ENCODE data around the gene GSK3B. TPM values are rescaled to one million over a fixed set of nuclear protein-coding genes. Genes with fewer than 3 reads are reported as not detected.
"Not testable (repeated sequence)": the region's sequence is repeated elsewhere in the genome, so short reads cannot be mapped to it uniquely, and the experiment has no call there.

The GSK3B gene
- total RNA-seq, 6 donors from 2014 or later, result 41.4 to 84.9 (median 48.0) TPM

- no peaks in the 10 kb centered on the region for H3K9me3 ChIP-seq
- peaks cover 0 to 11% (median 9%) of the 10 kb centered on the region in 4 donors for H3K4me1 ChIP-seq
- H3K4me3 ChIP-seq, result no peak overlapping the region
- no peaks in the 10 kb centered on the region for H3K36me3 ChIP-seq
- 91 to 92% methylated on average over 4 of the region's 4 CpGs for WGBS, 2 donors
- TF ChIP-seq POLR2AphosphoS5 (IDR thresholded peaks at IDR 0.05) (no peak), POLR2A (IDR thresholded peaks at IDR 0.05) (no peak)
- DNase-seq (no peak), ATAC-seq (ENCODE audit: low FRiP score in 2 of 2) (no peak)
- no peaks in the 10 kb centered on the region for H3K27me3 ChIP-seq
- H3K27ac ChIP-seq, result no peak overlapping the region
Measured at GRCh38 chr3:120062474-120062873, 31.8 kb downstream of the GSK3B start.

GRCh38 chr3:120059081-120059864, 35.0 kb downstream of the GSK3B start:
- peaks cover 0 to 11% (median 5%) of the 10 kb centered on the region in 4 donors for H3K4me1 ChIP-seq
- no peak for ATAC-seq (ENCODE audit: low FRiP score in 2 of 2)
- no peak overlapping the region for H3K27ac ChIP-seq
- DNase-seq, result no peak
- no peak overlapping the region for H3K4me3 ChIP-seq
- no peaks in the 10 kb centered on the region for H3K9me3 ChIP-seq
- H3K27me3 ChIP-seq, result no peaks in the 10 kb centered on the region
- TF ChIP-seq POLR2A (IDR thresholded peaks at IDR 0.05) (no peak), POLR2AphosphoS5 (IDR thresholded peaks at IDR 0.05) (no peak), CTCF (IDR thresholded peaks at IDR 0.05) (no peak), EP300 (IDR thresholded peaks at IDR 0.05) (no peak)
- 80 to 85% methylated on average over 3 of the region's 3 CpGs for WGBS, 2 donors
- no peaks in the 10 kb centered on the region for H3K36me3 ChIP-seq

- TF ChIP-seq EP300 (IDR thresholded peaks at IDR 0.05) (no peak), POLR2AphosphoS5 (IDR thresholded peaks at IDR 0.05) (no peak), POLR2A (IDR thresholded peaks at IDR 0.05) (no peak), CTCF (IDR thresholded peaks at IDR 0.05) (no peak)
- Histone ChIP-seq H3K36me3 (no peaks in the 10 kb centered on the region), H3K4me3 (no peak overlapping the region), H3K27me3 (no peaks in the 10 kb centered on the region), H3K9me3 (no peaks in the 10 kb centered on the region), H3K27ac (no peak overlapping the region), H3K4me1 (peaks cover 0 to 13% (median 7%) of the 10 kb centered on the region in 4 donors)
- DNase-seq, result no peak
- 89 to 95% methylated on average over 1 of the region's 1 CpG for WGBS, 2 donors
- no peak for ATAC-seq (ENCODE audit: low FRiP score in 2 of 2)
Measured at GRCh38 chr3:120057626-120058025, 36.6 kb downstream of the GSK3B start.

- Histone ChIP-seq H3K9me3 (no peaks in the 10 kb centered on the region), H3K4me3 (no peak overlapping the region), H3K27me3 (no peaks in the 10 kb centered on the region), H3K27ac (no peak overlapping the region), H3K36me3 (no peaks in the 10 kb centered on the region), H3K4me1 (peaks cover 0 to 15% (median 11%) of the 10 kb centered on the region in 4 donors)
- ATAC-seq (ENCODE audit: low FRiP score in 2 of 2), result no peak
- WGBS, 2 donors, result 97 to 98% methylated on average over 7 of the region's 7 CpGs
- TF ChIP-seq EP300 (IDR thresholded peaks at IDR 0.05), result no peak
- no peak for TF ChIP-seq POLR2AphosphoS5 (IDR thresholded peaks at IDR 0.05)
- no peak for TF ChIP-seq POLR2A (IDR thresholded peaks at IDR 0.05)
- no peak for TF ChIP-seq CTCF (IDR thresholded peaks at IDR 0.05)
- no peak for DNase-seq
Measured at GRCh38 chr3:120057029-120057428, 37.2 kb downstream of the GSK3B start.

GRCh38 chr3:120053647-120054046, 40.6 kb downstream of the GSK3B start:
- not testable (repeated sequence) for DNase-seq
- 95% methylated on average over 7 of the region's 7 CpGs for WGBS, 2 donors
- H3K4me1 ChIP-seq, result peaks cover 21 to 34% (median 30%) of the 10 kb centered on the region in 4 donors

GRCh38 chr3:120052677-120053076, 41.6 kb downstream of the GSK3B start:
- Histone ChIP-seq H3K27ac (no peak overlapping the region), H3K4me3 (no peak overlapping the region), H3K4me1 (peaks cover 21 to 40% (median 33%) of the 10 kb centered on the region in 4 donors), H3K27me3 (no peaks in the 10 kb centered on the region), H3K9me3 (no peaks in the 10 kb centered on the region), H3K36me3 (no peaks in the 10 kb centered on the region)
- TF ChIP-seq EP300 (IDR thresholded peaks at IDR 0.05), result no peak
- no peak for TF ChIP-seq CTCF (IDR thresholded peaks at IDR 0.05)
- no peak for TF ChIP-seq POLR2A (IDR thresholded peaks at IDR 0.05)
- no peak for TF ChIP-seq POLR2AphosphoS5 (IDR thresholded peaks at IDR 0.05)
- DNase-seq (no peak), ATAC-seq (ENCODE audit: low FRiP score in 2 of 2) (no peak)
- WGBS, 2 donors, result 88 to 89% methylated on average over 3 of the region's 3 CpGs

More at GRCh38 chr3:120053647-120054046, 40.6 kb downstream of the GSK3B start:
- not testable (repeated sequence) for H3K9me3 ChIP-seq; H3K4me3 ChIP-seq; H3K27me3 ChIP-seq; ATAC-seq (ENCODE audit: low FRiP score in 2 of 2); H3K27ac ChIP-seq; H3K36me3 ChIP-seq

All from upper lobe of left lung (tissue), 6 donors.